NB4 (cell line): Measurements from ENCODE around the gene PAQR7.

Source experiments
- MYC ChIP-seq: IDR thresholded peaks from 2 replicates; pipeline ENCODE4 v1.6.1; 2011; ENCODE audit warnings: low read depth, low read length
- POLR2A ChIP-seq: IDR thresholded peaks from 2 replicates; pipeline ENCODE4 v1.6.1; 2011; ENCODE audit warnings: mild to moderate bottlenecking; ENCODE audit not compliant: insufficient read length; ENCODE audit errors: extremely low read depth

- TF ChIP-seq POLR2A: no peak
- no peak for TF ChIP-seq MYC
Measured at GRCh38 chr1:25924454-25924853, 48.9 kb upstream of the PAQR7 start.
